ENCODE data around the gene LIPA.
"Not testable (repeated sequence)": the region's sequence is repeated elsewhere in the genome, so short reads cannot be mapped to it uniquely, and the experiment has no call there.

Gene LIPA

GRCh38 chr10:89207181-89207800 lies 44.3 kb downstream of the LIPA start, which contains the start of gene CH25H:
CH25H (minus strand) TSS chr10:89207317; CDS start chr10:89207292, 25 bp downstream.
- no peak for DNase-seq

- no peak for DNase-seq
Observed at GRCh38 chr10:89206402-89207180, 45.0 kb downstream of the LIPA start.

GRCh38 chr10:89204621-89205185 lies 46.9 kb downstream of the LIPA start:
- DNase-seq = no peak

- DNase-seq = no peak
Observed at GRCh38 chr10:89203237-89203636, 48.3 kb downstream of the LIPA start.

GRCh38 chr10:89202033-89202425 lies 49.5 kb downstream of the LIPA start:
- DNase-seq = no peak

DNA sequence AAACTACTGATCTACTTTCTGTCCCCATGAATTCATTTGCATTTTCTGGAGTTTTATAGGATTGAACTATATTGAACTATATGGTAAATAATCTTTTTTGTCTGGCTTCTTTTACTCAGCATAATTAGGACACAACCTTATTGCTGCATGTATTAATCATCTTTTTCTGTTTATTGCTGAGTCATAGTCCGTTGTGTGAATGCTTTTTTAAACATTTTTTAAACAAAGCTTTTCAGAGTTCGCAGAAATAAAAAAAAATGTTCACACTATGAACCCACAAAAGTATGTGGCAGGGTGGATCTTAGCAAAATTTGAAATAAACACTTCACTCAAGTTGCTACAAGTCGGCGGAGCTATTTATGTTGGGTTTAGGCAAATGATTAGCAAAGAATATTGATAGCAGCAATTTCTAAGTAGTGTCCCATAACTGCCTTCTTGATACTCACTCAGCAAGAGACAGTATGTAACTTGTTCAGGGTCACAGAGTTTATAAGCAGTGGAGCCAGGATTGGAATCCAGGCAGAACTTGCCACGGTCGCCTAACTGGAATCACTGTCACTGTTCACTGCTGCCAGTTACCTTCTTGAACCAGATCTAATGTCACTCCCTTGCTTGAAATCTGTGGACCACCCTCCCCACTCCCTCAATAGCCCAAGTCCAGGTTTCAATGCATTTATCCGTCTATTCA lies 50.1 kb downstream of the LIPA start:
- DNase-seq = no peak

DNA sequence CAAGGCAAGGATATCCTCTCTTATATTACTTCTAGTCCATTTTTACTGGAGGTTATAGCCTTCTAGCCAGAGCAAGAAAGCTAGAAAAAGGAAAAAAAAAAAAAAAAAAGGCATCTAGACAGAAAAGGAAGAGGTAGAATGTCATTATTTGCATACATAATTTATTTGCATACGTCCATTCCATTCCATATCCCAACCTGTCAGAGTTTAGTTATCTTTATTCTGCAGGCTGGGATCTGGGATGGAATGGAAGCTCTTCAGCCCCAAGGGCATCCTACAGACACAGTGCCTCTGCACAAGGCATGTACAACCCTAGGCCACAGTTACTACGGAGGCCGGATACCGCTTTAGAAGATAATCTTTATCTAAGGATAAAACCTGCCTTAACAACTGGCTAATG lies 54.1 kb downstream of the LIPA start:
- DNase-seq = no peak

DNA sequence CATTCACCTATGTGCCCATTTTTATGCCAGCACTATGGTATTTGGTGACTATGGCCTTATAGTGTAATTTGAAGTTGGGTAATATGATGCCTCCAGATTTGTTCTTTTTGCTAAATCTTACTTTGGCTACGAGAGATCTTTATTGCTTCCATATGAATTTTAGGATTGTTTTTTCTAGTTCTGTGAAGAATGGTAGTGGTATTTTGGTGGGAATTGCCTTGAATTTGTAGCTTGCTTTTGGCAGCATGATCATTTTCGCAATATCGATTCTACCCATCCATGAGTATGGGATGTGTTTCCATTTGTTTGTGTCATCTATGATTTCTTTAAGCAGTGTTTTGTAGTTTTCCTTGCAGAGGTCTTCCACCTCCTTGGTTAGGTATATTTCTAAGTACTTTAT lies 60.3 kb downstream of the LIPA start:
- not testable (repeated sequence) for DNase-seq

DNA sequence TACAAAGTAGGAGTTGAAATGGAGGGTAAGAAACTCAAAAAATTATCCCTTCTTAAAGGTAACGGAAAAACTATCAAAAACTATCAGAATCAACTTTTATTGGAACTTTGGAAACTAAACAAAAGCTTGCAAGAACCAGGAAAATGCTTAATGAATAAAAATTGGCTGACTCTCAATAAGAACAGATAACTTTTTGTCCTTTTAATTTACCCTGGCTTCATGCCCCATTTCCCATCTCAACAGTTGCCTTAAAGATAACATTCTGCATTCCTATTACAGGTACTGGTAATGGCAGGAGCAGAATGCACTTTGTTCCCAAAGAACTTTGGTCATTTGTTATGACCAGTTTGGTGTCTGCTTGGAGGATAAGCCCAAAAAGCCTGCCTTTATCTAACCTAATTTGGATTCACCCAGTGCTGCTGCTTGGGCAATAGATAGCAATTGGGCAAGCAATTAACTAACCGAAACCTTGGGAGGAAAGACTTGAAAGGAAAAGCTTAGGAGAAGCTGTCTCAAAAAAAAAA lies 62.3 kb downstream of the LIPA start:
- no peak for DNase-seq

DNA sequence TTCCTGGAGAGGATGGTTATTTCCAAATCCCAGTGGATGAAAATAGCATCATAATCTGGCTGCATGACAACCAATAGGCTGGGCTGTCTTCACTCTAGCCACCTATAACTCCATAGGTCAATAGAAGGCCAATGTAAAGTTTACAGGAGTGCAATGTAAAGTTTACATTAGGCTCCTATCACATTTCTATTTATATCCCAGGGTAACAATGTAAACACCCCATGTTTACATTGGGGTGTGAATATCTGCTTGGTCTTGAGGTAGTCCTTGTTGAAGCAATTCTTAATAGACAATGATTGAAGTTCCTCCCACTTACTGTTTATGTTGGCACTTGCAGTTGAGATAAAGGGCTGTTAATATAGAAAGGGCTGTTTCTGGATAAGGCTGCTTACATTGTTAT lies 65.9 kb downstream of the LIPA start:
- no peak for DNase-seq

DNA sequence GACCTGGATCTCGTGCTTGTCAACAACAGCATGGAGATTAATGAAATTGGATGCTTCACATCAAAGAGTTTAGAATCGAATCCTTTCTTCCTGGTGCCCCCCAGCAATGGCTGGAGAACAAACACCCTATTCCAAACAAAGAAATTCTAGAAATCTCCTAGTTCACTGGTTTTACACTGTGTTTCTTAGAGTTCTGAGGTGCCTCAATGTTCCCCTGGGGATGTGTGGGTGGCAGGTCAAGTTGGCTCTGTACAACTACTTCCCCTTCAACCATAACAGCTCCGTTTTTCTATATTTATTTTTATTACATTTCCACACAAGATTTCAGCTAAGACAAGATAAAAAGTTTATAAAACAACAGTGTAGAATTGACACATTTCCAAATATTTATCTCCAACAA lies 66.9 kb downstream of the LIPA start:
- DNase-seq = no peak

GRCh38 chr10:89183571-89183970 lies 68.0 kb downstream of the LIPA start:
- DNase-seq = no peak

GRCh38 chr10:89182894-89183293 lies 68.7 kb downstream of the LIPA start:
- DNase-seq = no peak

DNA sequence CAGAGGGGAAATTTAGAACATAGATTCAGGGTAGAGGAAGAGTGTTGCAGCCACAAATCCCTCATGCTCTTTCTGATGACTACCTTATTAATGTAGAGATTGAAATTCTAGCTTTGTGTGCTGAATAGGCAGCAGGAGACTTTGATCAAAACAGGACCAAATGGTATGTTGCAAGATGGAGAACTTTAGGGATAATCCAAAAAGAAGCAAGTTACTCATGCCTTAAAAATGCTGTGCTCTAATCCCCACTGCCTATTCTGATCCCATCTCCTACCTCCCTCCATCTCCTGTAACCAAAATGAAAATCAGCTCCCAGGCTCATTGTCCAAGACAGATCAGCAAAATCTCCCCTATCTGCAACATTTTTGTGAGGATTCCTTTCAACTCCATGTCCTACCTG lies 75.8 kb downstream of the LIPA start:
- no peak for DNase-seq

DNA sequence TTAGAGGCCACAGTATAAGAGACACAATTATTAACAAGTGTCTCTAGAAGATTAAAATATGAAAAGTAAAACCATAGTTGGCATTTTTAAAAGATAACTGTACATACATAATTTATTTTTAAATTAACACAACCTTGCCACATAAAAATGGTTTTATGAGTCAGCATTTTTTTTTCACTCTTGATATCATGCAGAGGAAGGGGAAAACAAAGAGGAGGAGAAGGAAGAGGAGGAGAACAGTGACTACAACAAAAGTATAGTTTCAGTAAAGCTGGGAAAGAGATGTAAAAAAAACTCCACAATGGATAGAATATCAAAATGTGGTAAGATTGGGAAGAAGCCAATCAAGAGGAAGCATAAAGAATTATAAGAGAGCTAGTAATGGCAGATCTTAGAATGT lies 78.5 kb downstream of the LIPA start:
- DNase-seq = no peak

DNA sequence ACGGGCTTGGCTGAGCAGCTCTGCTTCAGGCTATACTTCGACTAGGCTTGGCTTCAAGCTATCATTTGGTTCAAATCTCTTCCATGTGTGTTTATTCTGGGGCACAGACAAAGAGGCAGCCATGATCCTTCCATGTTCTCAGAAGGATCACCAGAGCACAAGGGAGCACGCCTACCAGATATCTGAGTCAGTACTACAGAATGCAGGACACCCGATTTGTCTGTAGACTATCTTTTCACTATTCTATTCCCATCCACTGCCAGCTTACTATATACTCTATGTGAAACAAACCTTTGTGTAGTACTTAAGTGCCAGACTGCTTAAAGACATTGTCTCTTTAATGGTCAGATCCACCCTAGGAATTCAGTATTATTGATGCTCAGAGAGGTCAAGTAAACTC lies 79.6 kb downstream of the LIPA start:
- DNase-seq = no peak

- DNase-seq = no peak
Observed at GRCh38 chr10:89171263-89171872, 80.2 kb downstream of the LIPA start.

DNA sequence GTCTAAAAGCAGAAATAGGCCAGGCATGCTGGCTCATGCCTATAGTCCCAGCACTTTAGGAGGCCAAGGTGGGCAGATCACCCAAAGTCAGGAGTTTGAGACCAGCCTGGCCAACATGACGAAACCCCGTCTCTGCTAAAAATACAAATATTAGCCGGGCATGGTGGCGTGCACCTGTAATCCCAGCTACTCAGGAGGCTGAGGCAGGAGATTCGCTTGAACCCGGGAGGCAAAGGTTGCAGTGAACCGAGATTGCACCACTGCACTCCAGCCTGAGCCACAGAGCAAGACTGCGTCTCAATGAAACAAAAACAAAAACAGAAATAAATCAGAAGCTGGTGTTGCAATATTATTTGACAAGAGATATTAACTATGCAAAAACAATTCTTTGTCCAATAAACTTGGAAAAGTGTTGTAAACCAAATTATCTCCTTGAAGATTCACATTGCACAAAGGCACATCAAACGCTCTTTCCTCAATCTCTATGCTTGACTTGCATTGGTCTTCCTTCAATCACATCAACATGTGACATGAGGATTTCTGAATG lies 83.1 kb downstream of the LIPA start:
- DNase-seq = not testable (repeated sequence)

GRCh38 chr10:89167915-89168314 lies 83.7 kb downstream of the LIPA start:
- no peak for DNase-seq

GRCh38 chr10:89165923-89166322 lies 85.7 kb downstream of the LIPA start:
- no peak for DNase-seq

DNA sequence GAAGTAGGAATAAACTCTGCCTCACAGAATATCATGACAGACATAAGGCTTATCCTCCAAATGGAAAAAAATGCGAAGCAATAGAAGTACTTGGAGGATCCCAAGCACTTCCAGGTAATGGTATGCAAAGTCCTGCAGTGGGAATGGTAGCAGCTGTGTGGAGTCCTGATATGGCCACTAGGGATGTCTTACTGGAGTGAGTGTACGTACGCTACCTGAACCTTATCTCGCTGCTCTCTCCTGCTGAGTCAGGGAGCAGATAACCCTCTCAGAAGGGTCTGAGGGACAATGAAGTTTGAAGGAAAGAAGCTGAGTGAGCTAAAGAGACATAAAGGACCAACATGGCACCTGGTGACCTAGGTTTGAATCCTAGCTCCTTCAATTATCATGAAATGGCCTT lies 86.7 kb downstream of the LIPA start:
- no peak for DNase-seq

GRCh38 chr10:89164080-89164479 lies 87.5 kb downstream of the LIPA start:
- DNase-seq = no peak
